HG02943 (cell line): ENCODE measurements around the gene HSPB8.

ENCODE experiments used
- ATAC-seq: cut with Tn5 transposase; IDR thresholded peaks from one replicate; pipeline ENCODE4 v1.9.1; 2021; ENCODE audit warnings: mild to moderate bottlenecking, low read depth, moderate library complexity; ENCODE audit not compliant: unreplicated experiment

HSPB8 gene

GRCh38 chr12:119169150-119169549 is 9.6 kb upstream of the HSPB8 start:
- no peak for ATAC-seq

- no peak for ATAC-seq
Observed at GRCh38 chr12:119171291-119171690, 7.4 kb upstream of the HSPB8 start.

GRCh38 chr12:119171691-119172425 is 6.9 kb upstream of the HSPB8 start:
- no peak for ATAC-seq

- no peak for ATAC-seq
Observed at GRCh38 chr12:119175081-119175480, 3.6 kb upstream of the HSPB8 start.

GRCh38 chr12:119176267-119177055 is 2.3 kb upstream of the HSPB8 start:
- ATAC-seq, result no peak

GRCh38 chr12:119177056-119177325 is 1.7 kb upstream of the HSPB8 start:
- no peak for ATAC-seq

DNA sequence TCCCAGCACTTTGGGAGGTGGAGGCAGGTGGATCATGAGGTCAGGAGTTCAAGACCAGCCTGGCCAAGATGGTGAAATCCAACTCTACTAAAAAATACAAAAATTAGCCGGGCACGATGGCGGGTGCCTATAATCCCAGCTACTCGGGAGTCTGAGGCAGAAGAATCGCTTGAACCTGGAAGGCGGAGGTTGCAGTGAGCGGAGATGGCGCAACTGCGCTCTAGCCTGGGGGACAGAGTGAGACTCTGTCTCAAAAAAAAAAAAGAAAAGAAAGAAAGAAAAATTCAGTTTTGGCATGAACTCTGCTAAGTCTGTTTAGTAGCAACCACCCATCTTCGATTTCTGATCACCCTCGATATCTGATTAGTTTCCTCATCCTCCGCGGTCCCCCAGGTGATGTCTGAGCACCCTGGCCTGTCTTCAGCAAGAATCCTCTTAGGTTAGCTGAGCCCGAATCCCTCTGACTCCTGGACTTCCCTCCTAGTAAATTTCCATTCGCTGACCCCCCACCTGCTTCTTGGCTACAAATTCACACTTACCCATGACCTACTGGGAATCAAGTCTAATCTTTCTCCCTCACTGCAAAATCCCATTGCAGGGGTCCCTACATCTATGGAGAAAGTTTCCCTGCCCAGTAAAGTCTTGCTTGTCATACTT is 879 bp upstream of the HSPB8 start:
- ATAC-seq, result no peak

DNA sequence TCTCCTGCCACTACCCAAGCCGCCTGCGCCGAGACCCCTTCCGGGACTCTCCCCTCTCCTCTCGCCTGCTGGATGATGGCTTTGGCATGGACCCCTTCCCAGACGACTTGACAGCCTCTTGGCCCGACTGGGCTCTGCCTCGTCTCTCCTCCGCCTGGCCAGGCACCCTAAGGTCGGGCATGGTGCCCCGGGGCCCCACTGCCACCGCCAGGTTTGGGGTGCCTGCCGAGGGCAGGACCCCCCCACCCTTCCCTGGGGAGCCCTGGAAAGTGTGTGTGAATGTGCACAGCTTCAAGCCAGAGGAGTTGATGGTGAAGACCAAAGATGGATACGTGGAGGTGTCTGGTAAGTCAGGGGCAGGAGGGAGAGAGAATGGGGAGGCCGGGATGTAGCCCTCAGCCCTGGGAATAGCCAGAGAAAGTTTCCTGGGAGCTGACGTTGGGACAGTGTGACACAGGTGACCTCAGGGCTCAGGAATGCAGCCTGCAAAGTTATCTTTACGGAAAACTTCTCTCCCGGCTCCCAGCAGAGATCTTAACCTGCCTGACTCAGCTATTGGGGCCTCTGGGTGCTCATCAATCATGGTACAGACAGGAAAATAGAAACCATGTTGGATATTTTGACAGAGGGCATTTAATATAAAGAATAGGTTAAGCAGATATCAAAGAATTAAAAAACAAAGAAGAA is 747 bp downstream of the HSPB8 start:
- no peak for ATAC-seq

- no peak for ATAC-seq
Observed at GRCh38 chr12:119180380-119181040, 1.8 kb downstream of the HSPB8 start.

DNA sequence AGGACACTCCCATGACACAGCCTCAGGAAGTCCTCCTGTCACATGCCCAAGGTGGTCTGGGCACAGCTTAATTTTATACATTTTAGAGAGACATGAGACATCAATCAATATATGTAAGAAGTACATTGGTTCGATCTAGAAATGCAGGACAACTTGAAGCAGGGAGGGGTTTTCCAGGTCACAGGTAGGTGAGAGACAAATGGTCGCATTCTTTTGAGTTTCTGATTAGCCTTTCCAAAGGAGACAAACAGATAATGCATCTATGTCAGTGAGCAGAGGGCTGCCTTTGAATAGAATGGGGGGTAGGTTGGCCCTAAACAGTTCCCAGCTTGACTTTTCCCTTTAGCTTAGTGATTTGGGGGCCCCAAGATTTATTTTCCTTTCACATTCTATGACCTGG is 2.5 kb downstream of the HSPB8 start:
- ATAC-seq, result no peak

- ATAC-seq, result no peak
Observed at GRCh38 chr12:119181944-119182343, 3.2 kb downstream of the HSPB8 start.

GRCh38 chr12:119182701-119183493 is 4.2 kb downstream of the HSPB8 start:
- ATAC-seq, result no peak

- no peak for ATAC-seq
Observed at GRCh38 chr12:119183942-119184695, 5.4 kb downstream of the HSPB8 start.

DNA sequence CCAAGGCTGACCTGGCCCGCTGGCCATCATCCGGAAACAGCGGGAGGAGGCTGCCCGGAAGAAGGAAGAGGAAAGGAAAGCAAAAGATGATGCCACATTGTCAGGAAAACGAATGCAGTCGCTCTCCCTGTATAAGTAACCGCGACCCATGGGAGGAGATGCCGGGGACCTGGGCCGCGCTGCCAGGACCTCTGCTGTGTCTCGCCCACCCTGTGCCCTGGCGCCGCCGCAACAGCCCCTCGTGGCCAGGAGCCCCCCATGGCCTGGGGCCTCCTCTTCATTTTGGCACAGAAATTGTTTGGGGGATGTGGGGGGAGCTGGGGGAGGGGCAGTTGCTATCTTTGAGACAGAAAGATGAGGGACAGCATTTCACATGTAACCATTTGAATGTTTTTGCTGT is 16.5 kb downstream of the HSPB8 start:
- ATAC-seq, result no peak

GRCh38 chr12:119198440-119198839 is 19.7 kb downstream of the HSPB8 start:
- no peak for ATAC-seq

GRCh38 chr12:119200601-119201000 is 21.9 kb downstream of the HSPB8 start:
- no peak for ATAC-seq

GRCh38 chr12:119201789-119202543 is 23.2 kb downstream of the HSPB8 start:
- ATAC-seq, result no peak

DNA sequence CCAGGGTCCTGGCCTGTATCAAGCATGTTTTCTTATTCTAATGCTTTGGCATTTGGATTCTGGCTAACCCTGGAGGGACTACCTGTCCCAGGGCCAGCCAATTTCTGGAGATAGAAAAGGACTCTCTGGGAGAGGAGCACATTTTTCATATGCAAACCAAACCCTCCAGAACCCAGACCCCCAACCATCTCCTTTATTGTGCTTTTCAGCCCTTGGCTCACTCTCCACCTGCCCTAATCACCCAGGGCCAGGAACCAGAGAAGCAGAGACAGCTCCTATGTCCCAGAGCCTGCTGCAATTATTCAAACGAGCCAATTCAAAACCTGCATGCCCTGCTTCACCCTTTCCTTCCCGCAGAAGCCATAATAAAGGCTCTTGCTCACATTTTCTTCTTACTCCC is 23.8 kb downstream of the HSPB8 start:
- no peak for ATAC-seq
